Heart left ventricle (tissue), 16 donors: ENCODE results near the gene GATC. TPM values are rescaled to one million over a fixed set of nuclear protein-coding genes. Genes with fewer than 3 reads are reported as not detected.

Source experiments
- ATAC-seq, 4 donors: fragments of 200-7000 bp; cut with Tn5 transposase; one replicate each; pipeline ENCODE4 v1.9.1; 2020 to 2022; ENCODE audit warnings: moderate library complexity in 4 of 4, mild to moderate bottlenecking in 3 of 4, moderate number of reproducible peaks in 1 of 4
- DNase-seq, 5 donors: peaks; one replicate each; pipeline ENCODE4 v3.0.0-alpha.2; 2020
- H3K27ac ChIP-seq, 12 donors: fragments of 200-600 bp; sonication (generic) in 4 of 12; one replicate each; pipeline versions ENCODE4 v1.5.0 to v1.8.0; 2016 to 2022; ENCODE audit warnings: mild to moderate bottlenecking in 2 of 12
- H3K27me3 ChIP-seq, 9 donors: fragments of 200-600 bp; sonication (generic) in 2 of 9; one replicate each; pipeline versions ENCODE4 v1.5.1 to v1.8.0; 2016 to 2022; ENCODE audit warnings: mild to moderate bottlenecking in 3 of 9
- H3K36me3 ChIP-seq, 9 donors: fragments of 200-600 bp; sonication (generic) in 2 of 9; one replicate each; pipeline versions ENCODE4 v1.5.0 to v1.8.0; 2018 to 2022; ENCODE audit warnings: mild to moderate bottlenecking in 2 of 9
- H3K4me1 ChIP-seq, 12 donors: fragments of 200-600 bp; sonication (generic) in 4 of 12; one replicate each; pipeline versions ENCODE4 v1.5.0 to v1.8.0; 2016 to 2022; ENCODE audit warnings: mild to moderate bottlenecking in 3 of 12
- H3K4me3 ChIP-seq, 12 donors: fragments of 200-600 bp; sonication (generic) in 4 of 12; one replicate each; pipeline versions ENCODE4 v1.5.0 to v1.8.0; 2017 to 2022; ENCODE audit warnings: mild to moderate bottlenecking in 9 of 12, moderate library complexity in 4 of 12
- H3K9me3 ChIP-seq, 12 donors: fragments of 200-600 bp; sonication (generic) in 4 of 12; one replicate each; pipeline versions ENCODE4 v1.5.0 to v1.8.0; 2016 to 2022; ENCODE audit warnings: mild to moderate bottlenecking in 1 of 12
- POLR2A ChIP-seq, 2 donors: fragments of 450-650 bp; IDR thresholded peaks; one replicate each; pipeline ENCODE4 v1.6.1; 2017; ENCODE audit warnings: antibody characterized with exemption in 2 of 2, mild to moderate bottlenecking in 2 of 2, moderate library complexity in 2 of 2
- WGBS, 4 donors: extraction: QIAGEN DNeasy Blood & Tissue Kit in 2 of 4; methylation state at CpG; one replicate each; pipeline versions ENCODE4 v1.1.5 to v1.1.7; 2013 to 2018; 5-methylcytosine and 5-hydroxymethylcytosine counted together
- intact Hi-C, 10 donors: fragments of 100-400 bp; cut with DNase I; formaldehyde crosslinking; loops; one replicate each; pipeline versions ENCODE4 v1.11.1 to v1.14.2; 2022
- polyA plus RNA-seq, 2 donors: library from polyadenylated mRNA; stranded (reverse); fragments of 200-250 nt; gene quantifications; one replicate each; pipeline ENCODE4 v1.2.3, GENCODE V29; 2013
- total RNA-seq, 9 donors: library from RNA; depleted of rRNA in 2 of 9; stranded (reverse); fragments of >200 nt in 2 of 9; fragmentation: NEBNext Ultra II Directional in 3 of 9; extraction: Animal tissue kit (Norgen Biotek cat#: 25700) in 3 of 9; gene quantifications; one replicate each; pipeline versions ENCODE4 v1.1.0 to v1.2.4, GENCODE V29; 2016 to 2023
- TF ChIP-seq, protein P1 (sequence below), 12 donors: fragments of 200-600 bp; sonication (generic) in 4 of 12; IDR thresholded peaks; one replicate each; pipeline versions ENCODE4 v1.5.0 to v1.8.0; 2018 to 2022; ENCODE audit warnings: antibody characterized with exemption in 12 of 12, mild to moderate bottlenecking in 5 of 12
- donor health status: ischemic (EF 13 %, LVEDD 7.1; RV severe dilation, severe dysfunction).
- donor health status: healthy with polysubstance abuse.
- donor health status: DM: no; HTN: yes; CAD: no.
- donor health status: DM: no; HTN: no; CAD: no.
- donor health status: ischemic (EF 25% LVEDD 6.9; RV normal size, moderate dysfunction).
- donor health status: ischemic (EF 25% LVEDD 5.7; RV mildly dilated, moderate dysfunction).
- donor health status: healthy.
- donor health status: DM: yes; HTN: yes; CAD: no.
- donor health status: ischemic (EF 35%, LVEDD 5.7; RV mildly dilated, moderate dysfunction).
- donor health status: nonischemic (EF 11% LVEDD 7.7; RV severe dilation, severe dysfunction).
- donor health status: DM: yes; HTN: yes; CAD: no.
- donor health status: PGD.
- donor health status: ischemic (EF 29% LVEDD 5.4; RV normal size, mild dysfunction).
- donor health status: nonischemic (EF 23%, LVEDD 6.1; RV moderate dilation, normal function).

The GATC gene
- total and polyA plus RNA-seq, 11 donors = 5.4 to 18.0 (median 11.6) TPM

DNA sequence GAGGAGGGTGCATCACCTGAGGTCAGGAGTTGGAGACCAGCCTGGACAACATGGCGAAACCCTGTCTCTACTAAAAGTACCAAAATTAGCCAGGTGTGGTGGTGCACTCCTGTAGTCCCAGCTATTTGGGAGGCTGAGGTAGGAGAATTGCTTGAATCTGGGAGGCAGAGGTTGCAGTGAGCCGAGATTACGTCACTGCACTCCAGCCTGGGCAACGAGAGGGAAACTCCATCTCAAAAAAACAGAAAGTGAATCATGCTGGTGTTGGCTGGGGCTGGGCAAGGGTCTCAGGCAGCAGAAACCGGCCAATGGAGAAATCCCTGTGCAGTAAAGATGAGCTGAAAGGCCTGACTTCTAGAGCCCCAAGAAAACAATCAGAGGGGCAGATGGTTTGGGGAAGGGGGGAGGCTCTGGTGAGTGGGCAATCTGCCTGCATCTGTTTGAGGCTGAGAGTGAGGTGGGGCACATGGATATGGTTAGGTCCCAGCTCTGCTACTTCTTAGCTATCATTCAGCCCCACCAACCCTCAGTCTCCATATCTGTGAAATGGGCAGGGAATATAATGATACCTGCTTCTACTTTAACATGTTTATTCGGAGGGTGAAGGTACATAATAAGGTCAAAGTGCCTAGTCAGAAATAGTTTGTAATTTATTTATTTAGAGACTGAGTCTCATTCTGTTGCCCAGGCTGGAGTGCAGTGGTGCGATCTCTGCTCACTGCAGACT, 29.6 kb upstream of the GATC start:
- intact Hi-C loops = no loop called here
- WGBS, 4 donors = 78 to 85% (median 82%) methylated on average over 7 of the region's 7 CpGs
- TF ChIP-seq, protein P1, sequence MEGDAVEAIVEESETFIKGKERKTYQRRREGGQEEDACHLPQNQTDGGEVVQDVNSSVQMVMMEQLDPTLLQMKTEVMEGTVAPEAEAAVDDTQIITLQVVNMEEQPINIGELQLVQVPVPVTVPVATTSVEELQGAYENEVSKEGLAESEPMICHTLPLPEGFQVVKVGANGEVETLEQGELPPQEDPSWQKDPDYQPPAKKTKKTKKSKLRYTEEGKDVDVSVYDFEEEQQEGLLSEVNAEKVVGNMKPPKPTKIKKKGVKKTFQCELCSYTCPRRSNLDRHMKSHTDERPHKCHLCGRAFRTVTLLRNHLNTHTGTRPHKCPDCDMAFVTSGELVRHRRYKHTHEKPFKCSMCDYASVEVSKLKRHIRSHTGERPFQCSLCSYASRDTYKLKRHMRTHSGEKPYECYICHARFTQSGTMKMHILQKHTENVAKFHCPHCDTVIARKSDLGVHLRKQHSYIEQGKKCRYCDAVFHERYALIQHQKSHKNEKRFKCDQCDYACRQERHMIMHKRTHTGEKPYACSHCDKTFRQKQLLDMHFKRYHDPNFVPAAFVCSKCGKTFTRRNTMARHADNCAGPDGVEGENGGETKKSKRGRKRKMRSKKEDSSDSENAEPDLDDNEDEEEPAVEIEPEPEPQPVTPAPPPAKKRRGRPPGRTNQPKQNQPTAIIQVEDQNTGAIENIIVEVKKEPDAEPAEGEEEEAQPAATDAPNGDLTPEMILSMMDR (IDR thresholded peaks at IDR 0.05) = no peak
- TF ChIP-seq POLR2A (IDR thresholded peaks at IDR 0.05) = no peak
- Histone ChIP-seq H3K27me3 (peaks cover 0 to 3% (median 0%) of the 10 kb centered on the region in 9 donors), H3K4me1 (peaks cover 0 to 7% (median 0%) of the 10 kb centered on the region in 12 donors), H3K4me3 (no peak overlapping the region), H3K36me3 (no peaks in the 10 kb centered on the region), H3K27ac (no peak overlapping the region), H3K9me3 (no peaks in the 10 kb centered on the region)
- ATAC-seq (no peak), DNase-seq (no peak)

DNA sequence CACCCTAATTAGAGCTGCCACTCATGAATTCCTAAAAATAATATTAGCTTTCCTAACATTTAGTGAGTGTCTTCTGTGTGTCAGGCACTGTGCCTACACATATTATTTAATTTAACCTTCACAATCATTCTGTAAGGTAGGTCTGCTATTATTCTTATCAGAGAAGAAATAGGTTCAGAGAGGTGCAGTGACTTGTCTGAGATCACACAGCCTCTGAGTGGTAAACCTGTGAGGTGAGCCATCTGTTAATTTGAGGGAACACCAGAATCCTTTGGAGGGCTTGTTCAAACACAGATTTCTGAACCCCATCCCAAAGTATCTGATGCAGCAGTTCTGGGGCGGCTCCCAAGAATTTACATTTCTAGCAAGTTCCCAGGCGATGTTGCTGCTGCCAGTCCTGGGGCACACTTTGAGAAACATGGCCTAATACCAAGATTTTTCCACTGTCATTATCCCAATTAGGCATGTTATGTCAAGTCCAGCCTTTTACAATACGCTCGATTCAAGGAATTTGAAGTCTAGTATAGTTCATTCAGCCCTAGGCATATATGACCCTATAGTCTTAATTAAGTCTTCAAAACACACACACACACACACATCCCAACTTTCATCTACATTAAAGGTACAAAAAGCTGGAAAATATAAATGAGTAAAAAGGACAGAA, 28.2 kb upstream of the GATC start:
- TF ChIP-seq POLR2A (IDR thresholded peaks at IDR 0.05) = no peak
- TF ChIP-seq, protein P1 (IDR thresholded peaks at IDR 0.05) = no peak
- whole genome bisulfite sequencing, 4 donors = 90 to 92% (median 92%) methylated on average over 4 of the region's 4 CpGs
- H3K9me3 ChIP-seq = no peaks in the 10 kb centered on the region
- intact Hi-C loops = no loop called here
- H3K36me3 ChIP-seq = no peaks in the 10 kb centered on the region
- no peak for DNase-seq
- ATAC-seq = no peak
- no peak overlapping the region for H3K4me3 ChIP-seq
- H3K4me1 ChIP-seq = peaks cover 0 to 7% (median 0%) of the 10 kb centered on the region in 12 donors
- H3K27me3 ChIP-seq = peaks cover 0 to 3% (median 0%) of the 10 kb centered on the region in 9 donors
- H3K27ac ChIP-seq = no peak overlapping the region

DNA sequence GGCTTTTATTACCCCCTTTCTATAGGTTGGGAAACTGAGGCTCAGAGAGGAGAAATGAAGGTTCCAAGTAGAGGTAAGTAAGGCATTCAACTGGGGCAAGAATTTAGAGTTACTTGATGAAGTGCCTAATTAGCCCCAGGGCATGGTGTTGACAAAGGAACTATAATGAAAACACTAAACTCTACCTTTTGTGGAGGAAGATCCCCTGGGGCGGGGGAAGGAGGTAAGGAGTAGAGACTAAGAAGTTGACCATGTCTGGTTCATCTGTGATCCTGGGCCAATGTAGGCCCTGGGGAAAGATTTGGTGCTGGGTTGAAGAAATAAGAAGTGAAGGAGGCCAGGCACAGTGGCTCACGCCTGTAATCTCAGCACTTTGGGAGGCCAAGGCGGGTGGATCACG, 24.5 kb upstream of the GATC start:
- intact Hi-C loops = no loop called here
- TF ChIP-seq, protein P1 (IDR thresholded peaks at IDR 0.05) = no peak
- TF ChIP-seq POLR2A (IDR thresholded peaks at IDR 0.05) = no peak
- WGBS, 4 donors = 79 to 91% (median 82%) methylated on average over 4 of the region's 4 CpGs

DNA sequence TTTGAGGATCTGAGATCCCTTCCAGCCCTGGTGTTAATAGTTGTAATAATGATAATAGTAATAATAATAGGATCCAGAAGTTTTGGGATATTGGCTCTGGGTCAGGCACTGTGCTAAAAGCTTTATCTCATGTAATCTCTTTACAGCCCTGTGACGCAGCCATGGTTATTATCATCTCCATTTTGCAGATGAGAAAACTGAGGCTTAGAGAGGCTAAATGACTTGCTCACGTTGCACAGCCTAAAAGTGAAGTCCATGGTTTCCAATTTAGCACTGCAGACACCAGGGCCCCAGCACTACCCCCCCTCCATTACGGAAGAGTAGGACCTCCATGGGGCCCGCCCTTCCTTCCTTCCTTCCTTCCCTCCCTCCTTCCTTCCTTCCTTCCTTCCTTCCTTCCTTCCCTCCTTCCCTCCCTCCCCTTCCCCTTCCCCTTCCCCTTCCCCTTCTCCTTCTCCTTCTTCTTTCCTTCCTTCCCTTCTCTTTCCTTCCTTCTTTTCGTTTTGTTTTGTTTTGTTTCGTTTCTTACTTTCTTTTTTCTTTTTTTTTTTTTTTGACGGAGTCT, 23.3 kb upstream of the GATC start:
- Histone ChIP-seq H3K27me3 (no peaks in the 10 kb centered on the region), H3K36me3 (no peaks in the 10 kb centered on the region), H3K9me3 (no peaks in the 10 kb centered on the region), H3K4me1 (no peaks in the 10 kb centered on the region), H3K4me3 (no peak overlapping the region), H3K27ac (no peak overlapping the region)
- intact Hi-C loops = no loop called here
- DNase-seq (no peak), ATAC-seq (no peak)
- 61 to 76% (median 71%) methylated on average over 7 of the region's 7 CpGs for WGBS, 4 donors
- TF ChIP-seq POLR2A (IDR thresholded peaks at IDR 0.05) = no peak
- TF ChIP-seq, protein P1 (IDR thresholded peaks at IDR 0.05) = no peak

More for the DNA sequence above, 24.5 kb upstream of the GATC start:
- no peaks in the 10 kb centered on the region for H3K9me3 ChIP-seq
- H3K27me3 ChIP-seq = no peaks in the 10 kb centered on the region
- no peak overlapping the region for H3K4me3 ChIP-seq
- no peaks in the 10 kb centered on the region for H3K4me1 ChIP-seq
- ATAC-seq (no peak), DNase-seq (no peak)
- H3K36me3 ChIP-seq = no peaks in the 10 kb centered on the region
- H3K27ac ChIP-seq = no peak overlapping the region
